Lung (tissue), 12 donors: ENCODE results near the gene DIP2C. TPM values are rescaled to one million over a fixed set of nuclear protein-coding genes. Genes with fewer than 3 reads are reported as not detected.

Source experiments
- ATAC-seq: fragments of 200-7000 bp; cut with Tn5 transposase; one replicate; pipeline ENCODE4 v1.9.1; 2020; ENCODE audit warnings: moderate number of reproducible peaks; ENCODE audit not compliant: insufficient read depth, low FRiP score
- DNase-seq, 3 donors: peaks; one replicate each; pipeline ENCODE4 v3.0.0-alpha.2; 2013 to 2017
- H3K27ac ChIP-seq, 2 donors: one replicate each; pipeline ENCODE4 v1.5.1; 2013; ENCODE audit warnings: mild to moderate bottlenecking in 2 of 2, moderate library complexity in 2 of 2, control low read depth in 1 of 2, inconsistent platforms in 1 of 2, low read depth in 1 of 2, low read length in 1 of 2
- H3K27me3 ChIP-seq, 3 donors: one replicate each; pipeline ENCODE4 v1.5.1; 2013; ENCODE audit warnings: low read length in 2 of 3; ENCODE audit not compliant: control insufficient read depth in 3 of 3, insufficient read depth in 3 of 3
- H3K36me3 ChIP-seq, 4 donors: one replicate each; pipeline ENCODE4 v1.5.1; 2013; ENCODE audit warnings: low read length in 4 of 4, mild to moderate bottlenecking in 1 of 4, moderate library complexity in 1 of 4; ENCODE audit not compliant: control insufficient read depth in 4 of 4, insufficient read depth in 4 of 4
- H3K4me1 ChIP-seq, 5 donors: one replicate each; pipeline ENCODE4 v1.5.1; 2013; ENCODE audit warnings: low read length in 5 of 5, mild to moderate bottlenecking in 2 of 5, moderate library complexity in 1 of 5; ENCODE audit not compliant: control insufficient read depth in 5 of 5, insufficient read depth in 5 of 5
- H3K4me3 ChIP-seq: one replicate; pipeline ENCODE4 v1.5.1; 2013; ENCODE audit warnings: mild to moderate bottlenecking, control low read depth, moderate library complexity
- H3K9ac ChIP-seq, 2 donors: one replicate each; pipeline ENCODE4 v1.5.1; 2013; ENCODE audit warnings: low read length in 2 of 2, control low read depth in 1 of 2; ENCODE audit not compliant: insufficient read depth in 1 of 2
- H3K9me3 ChIP-seq, 4 donors: one replicate each; pipeline ENCODE4 v1.5.1; 2013; ENCODE audit warnings: low read length in 3 of 4, mild to moderate bottlenecking in 1 of 4, moderate library complexity in 1 of 4; ENCODE audit not compliant: control insufficient read depth in 4 of 4, insufficient read depth in 3 of 4
- CTCF ChIP-seq: IDR thresholded peaks from 2 replicates; pipeline ENCODE4 v1.5.1; 2012; ENCODE audit warnings: mild to moderate bottlenecking; ENCODE audit errors: control extremely low read depth, extremely low read depth
- WGBS, 2 donors: extraction: QIAGEN DNeasy Blood & Tissue Kit; methylation state at CpG; one replicate each; pipeline ENCODE4 v1.1.7; 2013; 5-methylcytosine and 5-hydroxymethylcytosine counted together
- polyA plus RNA-seq, 2 donors: library from polyadenylated mRNA; stranded (reverse); fragments of 200-250 nt; gene quantifications; one replicate each; pipeline ENCODE4 v1.2.1, GENCODE V29; 2013
- total RNA-seq, 2 donors: library from RNA; depleted of rRNA in 1 of 2; stranded (reverse); fragments of >200 nt in 1 of 2; gene quantifications; one replicate each; pipeline ENCODE4 v1.2.1, GENCODE V29; 2014 to 2021
- donor health status: control.
- donor health status: control.
- donor health status: Bipolar disorder and iron deficiency.
- donor health status: healthy.
- donor health status: DM: yes; HTN: yes; CAD: no.

The DIP2C gene
- total and polyA plus RNA-seq, 4 donors, result 3.6 to 20.0 (median 9.5) TPM

- peaks cover 0 to 2% (median 0%) of the 10 kb centered on the region in 5 donors for H3K4me1 ChIP-seq
- H3K4me3 ChIP-seq, result no peak overlapping the region
- no peaks in the 10 kb centered on the region for H3K9me3 ChIP-seq
- no peak overlapping the region for H3K27ac ChIP-seq
- DNase-seq (no peak), ATAC-seq (no peak)
- no peaks in the 10 kb centered on the region for H3K27me3 ChIP-seq
- WGBS, 2 donors, result 93 to 98% methylated on average over 6 of the region's 6 CpGs
- TF ChIP-seq CTCF, result no peak
- peaks cover 0 to 6% (median 1%) of the 10 kb centered on the region in 4 donors for H3K36me3 ChIP-seq
- no peak overlapping the region for H3K9ac ChIP-seq
Measured at GRCh38 chr10:442209-442608, 247.3 kb downstream of the DIP2C start.

GRCh38 chr10:441659-442058 lies 247.8 kb downstream of the DIP2C start:
- H3K36me3 ChIP-seq, result peaks cover 0 to 6% (median 1%) of the 10 kb centered on the region in 4 donors
- H3K4me3 ChIP-seq, result no peak overlapping the region
- ATAC-seq (no peak), DNase-seq (no peak)
- no peak overlapping the region for H3K9ac ChIP-seq
- H3K9me3 ChIP-seq, result no peaks in the 10 kb centered on the region
- no peaks in the 10 kb centered on the region for H3K27me3 ChIP-seq
- TF ChIP-seq CTCF, result no peak
- peaks cover 0 to 2% (median 0%) of the 10 kb centered on the region in 5 donors for H3K4me1 ChIP-seq
- no peak overlapping the region for H3K27ac ChIP-seq
- 97 to 99% methylated on average over 6 of the region's 6 CpGs for WGBS, 2 donors

GRCh38 chr10:440127-440526 lies 249.3 kb downstream of the DIP2C start:
- no peak overlapping the region for H3K4me3 ChIP-seq
- no peaks in the 10 kb centered on the region for H3K27me3 ChIP-seq
- H3K27ac ChIP-seq, result no peak overlapping the region
- DNase-seq, result no peak
- ATAC-seq, result no peak
- TF ChIP-seq CTCF, result no peak
- peaks cover 0 to 4% (median 0%) of the 10 kb centered on the region in 5 donors for H3K4me1 ChIP-seq
- H3K36me3 ChIP-seq, result peaks cover 0 to 3% (median 1%) of the 10 kb centered on the region in 4 donors
- WGBS, 2 donors, result 95 to 96% methylated on average over 3 of the region's 3 CpGs
- no peak overlapping the region for H3K9ac ChIP-seq
- peaks cover 0 to 3% (median 0%) of the 10 kb centered on the region in 4 donors for H3K9me3 ChIP-seq
